HEK293T (cell line): ENCODE results near the gene MYRFL.

Experiments used
- CTCF ChIA-PET: fragments of 350-600 bp; formaldehyde crosslinking; extraction: SDS; loops from one replicate; lab custom pipeline; 2021; ENCODE audit warnings: antibody characterized with exemption, inconsistent platforms; lab: Yijun Ruan, JAX
- POLR2A ChIA-PET: fragments of 350-600 bp; formaldehyde crosslinking; extraction: SDS; loops from one replicate; lab custom pipeline; 2020; ENCODE audit warnings: antibody characterized with exemption, inconsistent platforms; lab: Yijun Ruan, JAX
- DNase-seq: peaks from one replicate; pipeline ENCODE4 v3.0.0; 2012; ENCODE audit warnings: mixed read lengths; ENCODE audit errors: extremely low spot score
- ARNT ChIP-seq: fragments of 450-650 bp; IDR thresholded peaks from 2 replicates; pipeline ENCODE4 v1.6.1; 2017; ENCODE audit warnings: mild to moderate bottlenecking
- BHLHE40 ChIP-seq: fragments of 450-650 bp; IDR thresholded peaks from 2 replicates; pipeline ENCODE4 v1.6.1; 2016; ENCODE audit warnings: mild to moderate bottlenecking, moderate library complexity, borderline replicate concordance
- CTBP1 ChIP-seq: fragments of 450-650 bp; IDR thresholded peaks from 2 replicates; pipeline ENCODE4 v1.6.1; 2016; ENCODE audit warnings: borderline replicate concordance
- ELF4 ChIP-seq: fragments of 450-650 bp; IDR thresholded peaks from 2 replicates; pipeline ENCODE4 v1.6.1; 2017; ENCODE audit warnings: antibody characterized with exemption
- FOXA1 ChIP-seq: fragments of 450-650 bp; IDR thresholded peaks from 2 replicates; pipeline ENCODE4 v1.6.1; 2016; ENCODE audit warnings: mild to moderate bottlenecking
- FOXK2 ChIP-seq: fragments of 450-650 bp; IDR thresholded peaks from 2 replicates; pipeline ENCODE4 v1.6.1; 2016; ENCODE audit warnings: mild to moderate bottlenecking
- FOXM1 ChIP-seq: fragments of 450-650 bp; IDR thresholded peaks from 2 replicates; pipeline ENCODE4 v1.6.1; 2017; ENCODE audit warnings: mild to moderate bottlenecking, borderline replicate concordance
- HDGF ChIP-seq: fragments of 450-650 bp; IDR thresholded peaks from 2 replicates; pipeline ENCODE4 v1.6.1; 2017; ENCODE audit warnings: antibody characterized with exemption, borderline replicate concordance
- L3MBTL2 ChIP-seq: fragments of 450-650 bp; conservative IDR thresholded peaks from 2 replicates; pipeline ENCODE4 v1.6.1; 2016; ENCODE audit warnings: mild to moderate bottlenecking
- LEF1 ChIP-seq: fragments of 450-650 bp; IDR thresholded peaks from 2 replicates; pipeline ENCODE4 v1.6.1; 2017; ENCODE audit warnings: mild to moderate bottlenecking, borderline replicate concordance
- NFRKB ChIP-seq: fragments of 450-650 bp; IDR thresholded peaks from 2 replicates; pipeline ENCODE4 v1.6.1; 2016; ENCODE audit warnings: mild to moderate bottlenecking, moderate library complexity
- PKNOX1 ChIP-seq: fragments of 450-650 bp; IDR thresholded peaks from 2 replicates; pipeline ENCODE4 v1.6.1; 2016
- SP1 ChIP-seq: fragments of 450-650 bp; IDR thresholded peaks from 2 replicates; pipeline ENCODE4 v1.6.1; 2017
- SUZ12 ChIP-seq: fragments of 450-650 bp; IDR thresholded peaks from 2 replicates; pipeline ENCODE4 v1.6.1; 2016; ENCODE audit warnings: mild to moderate bottlenecking
- TARDBP ChIP-seq: fragments of 450-650 bp; IDR thresholded peaks from 2 replicates; pipeline ENCODE4 v1.6.1; 2016
- ZNF384 ChIP-seq: fragments of 450-650 bp; IDR thresholded peaks from 2 replicates; pipeline ENCODE4 v1.6.1; 2016

The MYRFL gene

GRCh38 chr12:69996241-69996640 lies 171.2 kb downstream of the MYRFL start:
- no peak for TF ChIP-seq TARDBP
- no peak for TF ChIP-seq BHLHE40
- no peak for TF ChIP-seq LEF1
- no peak for TF ChIP-seq HDGF
- no peak for TF ChIP-seq ZNF384
- TF ChIP-seq CTBP1: no peak
- no peak for TF ChIP-seq L3MBTL2
- no peak for TF ChIP-seq SUZ12
- TF ChIP-seq FOXK2: no peak
- no peak for TF ChIP-seq FOXA1
- TF ChIP-seq ELF4: no peak
- TF ChIP-seq SP1: no peak
- TF ChIP-seq PKNOX1: no peak
- ChIA-PET POLR2A (no interaction called here), CTCF (no interaction called here)
- DNase-seq: no peak

- TF ChIP-seq BHLHE40: no peak
- TF ChIP-seq PKNOX1: no peak
- no peak for TF ChIP-seq HDGF
- TF ChIP-seq FOXK2: no peak
- no peak for TF ChIP-seq CTBP1
- no peak for TF ChIP-seq ARNT
- no peak for TF ChIP-seq NFRKB
- no peak for TF ChIP-seq TARDBP
- TF ChIP-seq ELF4: no peak
- no peak for TF ChIP-seq L3MBTL2
- no peak for TF ChIP-seq FOXM1
- POLR2A ChIA-PET: no interaction called here
- CTCF ChIA-PET: no interaction called here
- no peak for DNase-seq
Measured at GRCh38 chr12:69996722-69997121, 171.7 kb downstream of the MYRFL start.

GRCh38 chr12:69998011-69998410 lies 173.0 kb downstream of the MYRFL start:
- ChIA-PET CTCF (no interaction called here), POLR2A (no interaction called here)
- DNase-seq: no peak
- no peak for TF ChIP-seq ARNT
- TF ChIP-seq FOXK2: no peak
- no peak for TF ChIP-seq FOXA1
- TF ChIP-seq ELF4: no peak
- TF ChIP-seq NFRKB: no peak
- TF ChIP-seq L3MBTL2: no peak
- no peak for TF ChIP-seq HDGF
- no peak for TF ChIP-seq CTBP1
- TF ChIP-seq ZNF384: no peak
- TF ChIP-seq LEF1: no peak
- no peak for TF ChIP-seq FOXM1
- TF ChIP-seq SP1: no peak
- TF ChIP-seq SUZ12: no peak
- no peak for TF ChIP-seq TARDBP

- POLR2A ChIA-PET: no interaction called here
- no peak for DNase-seq
- TF ChIP-seq HDGF (no peak), PKNOX1 (0 out of 2 replicates have a peak, but pooled peaks have one; percentile 7)
- CTCF ChIA-PET: interaction anchor here (0.7 kb wide), 1 partner anchor 19 kb away, joined by 3 read pairs; no protein-coding TSS in a partner anchor
Measured at GRCh38 chr12:69998922-69999321, 173.9 kb downstream of the MYRFL start.

GRCh38 chr12:69999561-69999960 lies 174.5 kb downstream of the MYRFL start:
- TF ChIP-seq PKNOX1 (no peak), HDGF (no peak), NFRKB (no peak), ARNT (no peak), SUZ12 (no peak), ZNF384 (no peak), LEF1 (no peak), BHLHE40 (no peak), FOXK2 (no peak), TARDBP (no peak), CTBP1 (no peak), SP1 (no peak), FOXM1 (no peak), L3MBTL2 (no peak), FOXA1 (no peak), ELF4 (no peak)
- CTCF ChIA-PET: no interaction called here
- POLR2A ChIA-PET: interaction anchor here (0.6 kb wide), 1 partner anchor 26 kb away, joined by 3 read pairs; no protein-coding TSS in a partner anchor
- no peak for DNase-seq

GRCh38 chr12:70002097-70002911 lies 177.3 kb downstream of the MYRFL start:
- POLR2A ChIA-PET: no interaction called here
- CTCF ChIA-PET: no interaction called here
- DNase-seq: no peak
- TF ChIP-seq PKNOX1: no peak
- no peak for TF ChIP-seq BHLHE40
- TF ChIP-seq ZNF384: no peak
- TF ChIP-seq HDGF: no peak
- no peak for TF ChIP-seq FOXA1
- TF ChIP-seq SP1: no peak
- TF ChIP-seq L3MBTL2: no peak
- TF ChIP-seq FOXK2: no peak
- TF ChIP-seq LEF1: no peak
